ENCODE data around the gene RAD18.

The RAD18 gene

DNA sequence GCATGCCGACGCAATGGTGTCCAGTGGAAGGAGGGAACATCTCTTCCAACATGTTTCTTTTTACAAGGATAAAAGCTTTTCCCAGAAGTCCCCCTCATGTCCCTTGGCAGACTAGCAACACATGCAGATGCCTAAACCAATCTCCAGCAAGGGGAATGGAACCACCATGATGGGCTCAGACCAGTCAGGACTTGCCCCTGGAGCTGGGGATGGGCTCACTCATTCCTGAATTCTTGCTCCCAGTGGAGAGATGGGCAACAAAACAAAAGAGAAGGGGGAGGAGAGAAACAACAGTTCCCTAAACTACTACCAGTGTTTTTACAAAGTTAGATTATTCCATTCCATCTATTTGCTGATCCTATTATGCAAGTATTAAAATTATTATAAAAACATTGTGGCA lies 117.1 kb downstream of the RAD18 start:
- H3K9ac ChIP-seq (ENCODE audit: low read length in 5 of 5): no peak overlapping the region
- H3K27me3 ChIP-seq (ENCODE audit: control insufficient read depth in 5 of 5, insufficient read depth in 4 of 5, low read length in 5 of 5): no peaks in the 10 kb centered on the region
- H3K4me3 ChIP-seq (ENCODE audit: low read depth in 1 of 5, low read length in 5 of 5): no peak overlapping the region
- no peaks in the 10 kb centered on the region for H3K4me1 ChIP-seq (ENCODE audit: control insufficient read depth in 5 of 5, insufficient read depth in 5 of 5, low read length in 5 of 5)
- no peaks in the 10 kb centered on the region for H3K36me3 ChIP-seq (ENCODE audit: control insufficient read depth in 5 of 5, insufficient read depth in 5 of 5, low read length in 5 of 5)
- no peak overlapping the region for H3K27ac ChIP-seq (ENCODE audit: low read depth, low read length)
- H3K9me3 ChIP-seq (ENCODE audit: control insufficient read depth in 5 of 5, low read length in 5 of 5): no peaks in the 10 kb centered on the region

DNA sequence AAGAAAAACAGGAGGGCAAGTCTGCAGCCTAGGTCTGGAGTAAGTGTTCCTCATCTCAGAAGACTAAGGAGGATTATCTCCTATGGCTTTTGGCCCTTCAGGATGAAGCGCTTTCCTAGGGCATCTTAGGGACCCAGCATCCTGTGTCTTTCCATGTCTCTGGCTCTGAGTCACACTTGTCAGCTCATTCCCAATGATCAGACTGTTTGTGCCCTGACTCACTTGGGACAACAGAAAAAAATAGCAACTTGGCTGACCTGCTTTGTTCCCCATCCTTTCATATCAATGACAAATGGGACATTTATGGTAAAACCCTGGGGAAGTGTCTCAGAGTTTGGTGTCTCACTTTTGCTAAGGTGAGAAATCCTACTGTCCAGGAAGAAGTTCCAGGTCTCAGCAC lies 117.6 kb downstream of the RAD18 start:
- Histone ChIP-seq H3K9me3 (ENCODE audit: control insufficient read depth in 5 of 5, low read length in 5 of 5) (no peaks in the 10 kb centered on the region), H3K4me1 (ENCODE audit: control insufficient read depth in 5 of 5, insufficient read depth in 5 of 5, low read length in 5 of 5) (peaks cover 0 to 3% (median 0%) of the 10 kb centered on the region in 5 donors), H3K4me3 (ENCODE audit: low read depth in 1 of 5, low read length in 5 of 5) (no peak overlapping the region), H3K9ac (ENCODE audit: low read length in 5 of 5) (no peak overlapping the region), H3K36me3 (ENCODE audit: control insufficient read depth in 5 of 5, insufficient read depth in 5 of 5, low read length in 5 of 5) (no peaks in the 10 kb centered on the region), H3K27me3 (ENCODE audit: control insufficient read depth in 5 of 5, insufficient read depth in 4 of 5, low read length in 5 of 5) (no peaks in the 10 kb centered on the region), H3K27ac (ENCODE audit: low read depth, low read length) (no peak overlapping the region)

DNA sequence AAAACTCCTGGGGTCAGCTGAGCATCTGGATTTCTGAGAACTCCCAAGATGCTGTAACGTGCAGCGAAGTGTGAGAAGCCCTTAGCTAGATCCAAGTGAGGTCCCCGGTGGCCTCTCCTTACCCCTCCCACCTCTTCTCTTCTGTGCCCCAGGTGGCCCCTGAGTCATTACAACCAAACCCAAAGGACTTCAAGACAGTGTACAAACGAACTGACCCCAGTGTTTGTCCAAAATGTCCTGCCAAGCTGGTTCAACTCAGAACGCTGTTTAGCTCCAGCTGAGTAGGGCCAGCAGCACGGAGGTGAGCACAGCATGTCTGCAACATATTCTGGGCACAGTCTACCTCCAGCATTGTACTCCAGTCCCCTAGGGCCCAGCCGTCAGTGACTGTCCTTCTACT lies 119.9 kb downstream of the RAD18 start:
- no peak overlapping the region for H3K9ac ChIP-seq (ENCODE audit: low read length in 5 of 5)
- no peaks in the 10 kb centered on the region for H3K36me3 ChIP-seq (ENCODE audit: control insufficient read depth in 5 of 5, insufficient read depth in 5 of 5, low read length in 5 of 5)
- peaks cover 0 to 3% (median 0%) of the 10 kb centered on the region in 5 donors for H3K4me1 ChIP-seq (ENCODE audit: control insufficient read depth in 5 of 5, insufficient read depth in 5 of 5, low read length in 5 of 5)
- no peak overlapping the region for H3K27ac ChIP-seq (ENCODE audit: low read depth, low read length)
- H3K9me3 ChIP-seq (ENCODE audit: control insufficient read depth in 5 of 5, low read length in 5 of 5): no peaks in the 10 kb centered on the region
- H3K27me3 ChIP-seq (ENCODE audit: control insufficient read depth in 5 of 5, insufficient read depth in 4 of 5, low read length in 5 of 5): no peaks in the 10 kb centered on the region
- no peak overlapping the region for H3K4me3 ChIP-seq (ENCODE audit: low read depth in 1 of 5, low read length in 5 of 5)

DNA sequence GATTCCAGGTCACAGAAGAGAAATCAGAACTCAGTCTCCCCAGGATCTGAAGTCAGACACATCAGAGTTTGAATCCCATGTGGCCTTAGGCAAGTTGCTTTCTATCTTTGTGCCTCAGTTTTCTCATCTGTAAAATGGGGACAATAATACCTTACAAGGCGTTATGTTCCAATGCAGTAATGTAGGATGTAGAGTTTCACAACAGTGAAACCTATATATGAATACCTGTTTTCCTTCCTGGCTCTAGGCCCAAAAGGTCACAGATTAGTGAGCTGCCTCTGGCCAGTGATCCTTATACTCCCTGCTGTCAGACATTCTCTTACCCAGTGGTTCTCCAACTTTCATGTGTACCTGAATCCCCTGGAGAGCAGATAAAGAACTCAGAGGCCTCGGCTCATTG lies 121.0 kb downstream of the RAD18 start:
- no peaks in the 10 kb centered on the region for H3K9me3 ChIP-seq (ENCODE audit: control insufficient read depth in 5 of 5, low read length in 5 of 5)
- no peak overlapping the region for H3K9ac ChIP-seq (ENCODE audit: low read length in 5 of 5)
- H3K4me3 ChIP-seq (ENCODE audit: low read depth in 1 of 5, low read length in 5 of 5): no peak overlapping the region
- H3K27ac ChIP-seq (ENCODE audit: low read depth, low read length): no peak overlapping the region
- peaks cover 0 to 3% (median 0%) of the 10 kb centered on the region in 5 donors for H3K4me1 ChIP-seq (ENCODE audit: control insufficient read depth in 5 of 5, insufficient read depth in 5 of 5, low read length in 5 of 5)
- H3K27me3 ChIP-seq (ENCODE audit: control insufficient read depth in 5 of 5, insufficient read depth in 4 of 5, low read length in 5 of 5): no peaks in the 10 kb centered on the region
- no peaks in the 10 kb centered on the region for H3K36me3 ChIP-seq (ENCODE audit: control insufficient read depth in 5 of 5, insufficient read depth in 5 of 5, low read length in 5 of 5)

DNA sequence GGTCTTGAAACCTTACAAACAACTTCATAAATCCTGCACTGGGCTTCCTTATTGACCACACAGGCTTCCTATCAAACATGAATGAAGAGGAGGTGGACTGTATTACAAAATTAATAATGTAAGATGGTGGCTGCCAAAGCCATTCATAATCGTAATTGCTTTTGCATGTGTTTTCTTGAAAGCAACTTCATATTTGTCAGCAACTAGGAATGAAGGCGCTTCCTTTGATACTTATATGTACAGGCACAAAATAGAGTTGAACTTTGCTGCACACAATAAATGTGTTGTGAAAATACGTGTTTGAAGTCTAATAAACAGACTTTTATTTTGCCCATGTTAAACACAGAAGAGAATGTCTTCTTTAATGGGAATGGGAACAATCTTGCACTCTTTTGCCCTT lies 121.8 kb downstream of the RAD18 start:
- Histone ChIP-seq H3K9ac (ENCODE audit: low read length in 5 of 5) (no peak overlapping the region), H3K27me3 (ENCODE audit: control insufficient read depth in 5 of 5, insufficient read depth in 4 of 5, low read length in 5 of 5) (no peaks in the 10 kb centered on the region), H3K36me3 (ENCODE audit: control insufficient read depth in 5 of 5, insufficient read depth in 5 of 5, low read length in 5 of 5) (no peaks in the 10 kb centered on the region), H3K27ac (ENCODE audit: low read depth, low read length) (no peak overlapping the region), H3K4me1 (ENCODE audit: control insufficient read depth in 5 of 5, insufficient read depth in 5 of 5, low read length in 5 of 5) (peaks cover 0 to 3% (median 0%) of the 10 kb centered on the region in 5 donors), H3K9me3 (ENCODE audit: control insufficient read depth in 5 of 5, low read length in 5 of 5) (no peaks in the 10 kb centered on the region), H3K4me3 (ENCODE audit: low read depth in 1 of 5, low read length in 5 of 5) (no peak overlapping the region)

DNA sequence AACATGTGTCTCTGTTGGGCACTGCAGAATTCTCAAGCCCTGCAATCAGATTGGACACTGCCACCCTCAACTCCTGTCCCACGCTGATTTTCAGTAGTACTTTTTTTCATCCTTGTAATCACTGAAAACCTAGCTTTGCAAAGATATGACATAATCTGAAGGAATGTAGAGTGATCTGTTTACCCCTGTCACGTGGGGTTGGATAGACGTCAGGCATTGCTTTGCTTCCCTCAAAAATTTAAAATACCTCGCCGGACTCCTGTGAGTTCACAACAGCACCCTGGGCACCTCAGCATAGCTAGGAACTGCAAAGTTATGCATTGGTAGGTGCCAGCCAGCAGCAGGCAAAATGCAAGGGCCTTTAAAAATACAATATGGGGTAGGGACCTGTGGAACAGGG lies 122.7 kb downstream of the RAD18 start:
- Histone ChIP-seq H3K4me3 (ENCODE audit: low read depth in 1 of 5, low read length in 5 of 5) (no peak overlapping the region), H3K9me3 (ENCODE audit: control insufficient read depth in 5 of 5, low read length in 5 of 5) (no peaks in the 10 kb centered on the region), H3K27me3 (ENCODE audit: control insufficient read depth in 5 of 5, insufficient read depth in 4 of 5, low read length in 5 of 5) (no peaks in the 10 kb centered on the region), H3K36me3 (ENCODE audit: control insufficient read depth in 5 of 5, insufficient read depth in 5 of 5, low read length in 5 of 5) (no peaks in the 10 kb centered on the region), H3K4me1 (ENCODE audit: control insufficient read depth in 5 of 5, insufficient read depth in 5 of 5, low read length in 5 of 5) (peaks cover 0 to 3% (median 0%) of the 10 kb centered on the region in 5 donors), H3K27ac (ENCODE audit: low read depth, low read length) (no peak overlapping the region), H3K9ac (ENCODE audit: low read length in 5 of 5) (no peak overlapping the region)

DNA sequence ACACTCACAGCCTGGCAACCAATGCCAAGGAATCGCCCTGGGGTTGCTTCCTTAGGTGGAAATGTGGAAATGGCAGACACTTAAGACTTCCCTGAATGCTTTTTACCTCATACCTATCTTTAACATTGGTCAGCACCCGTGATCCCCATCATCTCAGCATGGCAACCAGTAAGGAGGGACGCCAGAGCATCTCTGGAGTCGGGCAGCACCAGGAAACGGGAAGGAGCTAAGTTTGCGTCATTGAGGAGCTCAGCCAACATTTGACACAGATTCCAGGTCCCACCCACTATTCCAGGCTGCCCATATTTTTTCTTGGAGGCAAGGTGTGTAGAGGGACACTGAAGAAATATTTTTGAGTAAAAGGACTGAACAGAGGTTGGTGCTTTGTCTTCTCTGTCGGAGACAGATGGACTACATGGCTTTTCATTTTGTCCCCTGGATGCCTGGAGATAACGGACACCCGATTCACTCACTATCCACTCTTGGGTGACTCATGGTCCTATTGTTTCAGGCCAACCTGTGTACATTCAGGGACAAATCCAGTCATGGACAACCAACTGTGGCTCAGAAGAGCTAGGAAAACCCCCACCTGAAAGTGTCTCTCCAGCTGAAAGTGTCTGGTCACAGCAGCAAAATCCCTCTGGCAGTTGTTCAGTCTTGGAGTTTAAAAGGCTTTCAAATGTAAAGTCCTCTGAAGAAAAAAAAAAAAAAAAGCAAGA lies 123.5 kb downstream of the RAD18 start:
- no peaks in the 10 kb centered on the region for H3K27me3 ChIP-seq (ENCODE audit: control insufficient read depth in 5 of 5, insufficient read depth in 4 of 5, low read length in 5 of 5)
- H3K27ac ChIP-seq (ENCODE audit: low read depth, low read length): no peak overlapping the region
- H3K36me3 ChIP-seq (ENCODE audit: control insufficient read depth in 5 of 5, insufficient read depth in 5 of 5, low read length in 5 of 5): no peaks in the 10 kb centered on the region
- no peak overlapping the region for H3K4me3 ChIP-seq (ENCODE audit: low read depth in 1 of 5, low read length in 5 of 5)
- no peak overlapping the region for H3K9ac ChIP-seq (ENCODE audit: low read length in 5 of 5)
- H3K9me3 ChIP-seq (ENCODE audit: control insufficient read depth in 5 of 5, low read length in 5 of 5): no peaks in the 10 kb centered on the region
- H3K4me1 ChIP-seq (ENCODE audit: control insufficient read depth in 5 of 5, insufficient read depth in 5 of 5, low read length in 5 of 5): peaks cover 0 to 3% (median 0%) of the 10 kb centered on the region in 5 donors

DNA sequence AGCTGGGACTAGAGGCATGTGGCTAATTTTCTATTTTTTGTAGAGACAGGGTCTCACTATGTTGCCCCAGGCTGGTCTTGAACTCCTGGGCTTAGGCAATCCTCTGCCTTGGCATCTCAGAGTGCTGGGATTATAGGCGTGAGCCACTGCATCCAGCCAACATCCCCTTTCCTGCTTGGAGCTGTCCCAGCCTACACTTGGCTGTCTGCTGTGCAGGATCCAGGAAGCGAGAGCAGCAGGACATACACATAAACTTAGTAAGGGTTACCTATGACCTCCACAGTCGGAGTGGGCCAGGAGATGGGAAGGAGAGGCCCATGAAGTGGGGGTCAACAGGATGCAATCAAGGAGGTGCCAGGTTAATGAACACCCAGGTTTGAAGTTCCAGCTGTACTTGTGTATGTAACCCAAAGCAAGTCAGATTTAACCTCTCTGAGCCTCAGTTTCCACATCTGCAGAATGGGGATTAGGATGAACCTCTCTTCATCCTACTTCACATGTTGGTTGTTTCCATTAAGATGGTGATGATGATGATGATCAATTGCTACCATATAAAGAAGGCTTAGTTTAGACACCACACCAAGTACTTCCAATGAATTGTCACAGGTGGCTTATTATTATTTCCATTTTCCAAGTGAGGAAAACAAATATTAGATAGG lies 124.4 kb downstream of the RAD18 start:
- no peak overlapping the region for H3K4me3 ChIP-seq (ENCODE audit: low read depth in 1 of 5, low read length in 5 of 5)
- peaks cover 0 to 3% (median 0%) of the 10 kb centered on the region in 5 donors for H3K4me1 ChIP-seq (ENCODE audit: control insufficient read depth in 5 of 5, insufficient read depth in 5 of 5, low read length in 5 of 5)
- H3K27ac ChIP-seq (ENCODE audit: low read depth, low read length): no peak overlapping the region
- no peaks in the 10 kb centered on the region for H3K36me3 ChIP-seq (ENCODE audit: control insufficient read depth in 5 of 5, insufficient read depth in 5 of 5, low read length in 5 of 5)
- H3K9me3 ChIP-seq (ENCODE audit: control insufficient read depth in 5 of 5, low read length in 5 of 5): no peaks in the 10 kb centered on the region
- H3K9ac ChIP-seq (ENCODE audit: low read length in 5 of 5): no peak overlapping the region
- H3K27me3 ChIP-seq (ENCODE audit: control insufficient read depth in 5 of 5, insufficient read depth in 4 of 5, low read length in 5 of 5): no peaks in the 10 kb centered on the region

DNA sequence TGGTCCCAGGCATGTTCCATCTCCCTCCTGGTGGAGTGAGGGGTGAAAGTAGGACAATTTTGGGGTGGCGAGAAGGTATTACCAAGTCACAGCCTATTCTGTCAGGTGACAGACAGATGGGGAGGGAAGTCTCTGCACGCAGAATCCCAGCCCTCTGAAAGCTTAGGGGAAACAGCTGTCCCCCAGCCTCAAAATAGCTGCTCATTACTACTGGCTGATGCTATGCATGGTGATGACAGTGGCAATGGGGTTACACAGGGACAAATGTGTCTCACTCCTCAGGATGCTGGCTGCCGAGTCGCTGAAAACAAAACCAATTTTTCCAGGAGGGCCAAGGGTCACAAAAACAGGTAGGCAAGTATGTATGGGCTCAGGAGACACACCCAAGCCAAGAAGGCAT lies 125.0 kb downstream of the RAD18 start:
- Histone ChIP-seq H3K36me3 (ENCODE audit: control insufficient read depth in 5 of 5, insufficient read depth in 5 of 5, low read length in 5 of 5) (no peaks in the 10 kb centered on the region), H3K9me3 (ENCODE audit: control insufficient read depth in 5 of 5, low read length in 5 of 5) (no peaks in the 10 kb centered on the region), H3K27me3 (ENCODE audit: control insufficient read depth in 5 of 5, insufficient read depth in 4 of 5, low read length in 5 of 5) (no peaks in the 10 kb centered on the region), H3K9ac (ENCODE audit: low read length in 5 of 5) (no peak overlapping the region), H3K4me1 (ENCODE audit: control insufficient read depth in 5 of 5, insufficient read depth in 5 of 5, low read length in 5 of 5) (peaks cover 0 to 3% (median 0%) of the 10 kb centered on the region in 5 donors), H3K4me3 (ENCODE audit: low read depth in 1 of 5, low read length in 5 of 5) (no peak overlapping the region), H3K27ac (ENCODE audit: low read depth, low read length) (no peak overlapping the region)

DNA sequence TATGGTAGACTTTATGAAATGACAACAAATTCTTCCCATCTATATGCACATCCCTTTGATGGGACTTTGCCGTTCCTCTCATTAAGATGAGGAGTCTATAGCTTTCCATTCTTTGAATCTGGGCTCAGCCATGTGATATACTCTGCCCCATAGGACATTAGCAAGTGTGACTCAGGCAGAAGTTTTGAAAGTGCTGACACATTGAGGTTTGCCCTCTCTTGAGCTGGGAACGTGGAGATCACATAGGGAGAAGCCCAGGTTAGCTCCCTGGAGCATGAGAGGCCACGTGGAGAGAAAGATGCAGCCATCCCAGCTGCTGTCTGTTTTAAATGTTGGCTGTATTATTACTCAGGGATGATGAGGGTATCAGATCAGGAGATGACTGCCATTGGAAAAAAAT lies 126.1 kb downstream of the RAD18 start:
- no peak overlapping the region for H3K9ac ChIP-seq (ENCODE audit: low read length in 5 of 5)
- no peak overlapping the region for H3K4me3 ChIP-seq (ENCODE audit: low read depth in 1 of 5, low read length in 5 of 5)
- peaks cover 0 to 3% (median 0%) of the 10 kb centered on the region in 5 donors for H3K4me1 ChIP-seq (ENCODE audit: control insufficient read depth in 5 of 5, insufficient read depth in 5 of 5, low read length in 5 of 5)
- no peak overlapping the region for H3K27ac ChIP-seq (ENCODE audit: low read depth, low read length)
- H3K9me3 ChIP-seq (ENCODE audit: control insufficient read depth in 5 of 5, low read length in 5 of 5): no peaks in the 10 kb centered on the region
- no peaks in the 10 kb centered on the region for H3K27me3 ChIP-seq (ENCODE audit: control insufficient read depth in 5 of 5, insufficient read depth in 4 of 5, low read length in 5 of 5)
- H3K36me3 ChIP-seq (ENCODE audit: control insufficient read depth in 5 of 5, insufficient read depth in 5 of 5, low read length in 5 of 5): no peaks in the 10 kb centered on the region

All from subcutaneous abdominal adipose tissue (tissue), 5 donors.